Measurements from ENCODE around the gene RALGPS1.
A peak's percentile ranks its signal among the peaks of the same experiment; 100 is the strongest.

RALGPS1 gene

GRCh38 chr9:126907058-126907457 lies 7.5 kb upstream of the RALGPS1 start:
- no peak for DNase-seq

- DNase-seq, result peak; percentile 52
Observed at GRCh38 chr9:126915281-126915816, 767 bp downstream of the RALGPS1 start.

GRCh38 chr9:126915846-126916543 lies 1.4 kb downstream of the RALGPS1 start:
- no peak for DNase-seq

GRCh38 chr9:126916909-126917308 lies 2.3 kb downstream of the RALGPS1 start:
- no peak for DNase-seq

GRCh38 chr9:126919193-126919592 lies 4.6 kb downstream of the RALGPS1 start:
- DNase-seq, result no peak

GRCh38 chr9:126925876-126926275 lies 11.3 kb downstream of the RALGPS1 start:
- no peak for DNase-seq

- no peak for DNase-seq
Observed at GRCh38 chr9:126926364-126926763, 11.8 kb downstream of the RALGPS1 start.

- DNase-seq, result peak; percentile 49
Observed at GRCh38 chr9:126927419-126927818, 12.8 kb downstream of the RALGPS1 start.

- no peak for DNase-seq
Observed at GRCh38 chr9:126932871-126933321, 18.3 kb downstream of the RALGPS1 start.

- DNase-seq, result no peak
Observed at GRCh38 chr9:126933334-126933980, 18.9 kb downstream of the RALGPS1 start.

GRCh38 chr9:126934441-126934840 lies 19.9 kb downstream of the RALGPS1 start:
- DNase-seq, result no peak

- no peak for DNase-seq
Observed at GRCh38 chr9:126935630-126936029, 21.0 kb downstream of the RALGPS1 start.

- DNase-seq, result no peak
Observed at GRCh38 chr9:126937444-126937843, 22.9 kb downstream of the RALGPS1 start.

GRCh38 chr9:126938327-126938726 lies 23.7 kb downstream of the RALGPS1 start:
- no peak for DNase-seq

GRCh38 chr9:126939821-126940221 lies 25.2 kb downstream of the RALGPS1 start:
- DNase-seq, result peak; percentile 13

GRCh38 chr9:126942399-126942798 lies 27.8 kb downstream of the RALGPS1 start:
- DNase-seq, result no peak

GRCh38 chr9:126945682-126946081 lies 31.1 kb downstream of the RALGPS1 start:
- no peak for DNase-seq

GRCh38 chr9:126947529-126947928 lies 32.9 kb downstream of the RALGPS1 start:
- DNase-seq, result no peak

- no peak for DNase-seq
Observed at GRCh38 chr9:126952205-126952977, 37.8 kb downstream of the RALGPS1 start.

- peak; percentile 60 for DNase-seq
Observed at GRCh38 chr9:126953041-126953809, 38.6 kb downstream of the RALGPS1 start.

- DNase-seq, result no peak
Observed at GRCh38 chr9:126955811-126956210, 41.2 kb downstream of the RALGPS1 start.

GRCh38 chr9:126956917-126957686 lies 42.5 kb downstream of the RALGPS1 start:
- peak; percentile 23 for DNase-seq
